Progenitor cell of endocrine pancreas (in vitro differentiated cells): ENCODE results near the gene KBTBD4. TPM values are rescaled to one million over a fixed set of nuclear protein-coding genes. Genes with fewer than 3 reads are reported as not detected.

Source experiments
- DNase-seq: peaks from one replicate; pipeline ENCODE4 v3.0.0; 2021; ENCODE audit warnings: low spot score; ENCODE audit not compliant: unreplicated experiment
- H3K27ac Mint-ChIP-seq: 2 replicates; pipeline ENCODE4 v1.8.0; 2021; ENCODE audit warnings: mild to moderate bottlenecking, moderate library complexity, mixed read lengths
- H3K27me3 Mint-ChIP-seq: 2 replicates; pipeline ENCODE4 v1.8.0; 2021; ENCODE audit warnings: mixed read lengths
- H3K36me3 Mint-ChIP-seq: 2 replicates; pipeline ENCODE4 v1.8.0; 2022; ENCODE audit warnings: mixed read lengths; ENCODE audit not compliant: insufficient read depth
- H3K4me1 Mint-ChIP-seq: 2 replicates; pipeline ENCODE4 v1.8.0; 2021; ENCODE audit warnings: low read depth, mixed read lengths
- H3K4me3 Mint-ChIP-seq: 2 replicates; pipeline ENCODE4 v1.8.0; 2021; ENCODE audit warnings: low read depth, mild to moderate bottlenecking, moderate library complexity, mixed read lengths
- H3K9me3 Mint-ChIP-seq: 2 replicates; pipeline ENCODE4 v1.8.0; 2021; ENCODE audit warnings: low read depth, mixed read lengths
- total RNA-seq: library from RNA; stranded (reverse); gene quantifications from 2 replicates; pipeline ENCODE4 v1.2.1, GENCODE V29; 2021
- TF ChIP-seq, protein P1 (sequence below): fragments of 200-600 bp; sonication (generic); IDR thresholded peaks from one replicate; pipeline ENCODE4 v1.5.0; 2021; ENCODE audit warnings: antibody characterized with exemption, mild to moderate bottlenecking; ENCODE audit not compliant: unreplicated experiment

KBTBD4 gene
- total RNA-seq, 1 donor from 2014 or later: 18.1 TPM

DNA sequence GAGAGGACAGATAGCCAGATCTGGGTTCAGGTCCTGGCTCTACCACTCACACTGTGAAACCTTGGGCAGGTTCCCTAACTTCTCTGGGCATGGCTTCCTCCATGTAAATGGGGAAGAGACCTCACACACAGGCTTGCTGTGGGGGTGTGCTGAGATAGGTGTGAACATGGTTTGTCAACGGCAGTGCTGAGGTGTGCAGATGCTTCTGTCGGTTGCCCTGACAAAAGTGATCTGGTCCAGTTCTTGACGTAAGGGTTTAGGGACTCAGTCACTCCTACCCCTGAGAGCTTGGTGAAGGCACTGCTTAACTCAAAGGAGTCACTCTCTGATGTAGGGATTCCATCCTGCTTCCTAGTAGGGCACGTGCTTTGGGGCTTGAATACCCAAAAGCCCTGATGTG, 13.5 kb upstream of the KBTBD4 start:
- Mint-ChIP-seq H3K9me3 (no peaks in the 10 kb centered on the region), H3K36me3 (no peaks in the 10 kb centered on the region), H3K4me1 (peaks cover 8% of the 10 kb centered on the region), H3K27me3 (peaks cover 40% of the 10 kb centered on the region), H3K27ac (no peak overlapping the region), H3K4me3 (no peak overlapping the region)
- DNase-seq: no peak
- TF ChIP-seq, protein P1, sequence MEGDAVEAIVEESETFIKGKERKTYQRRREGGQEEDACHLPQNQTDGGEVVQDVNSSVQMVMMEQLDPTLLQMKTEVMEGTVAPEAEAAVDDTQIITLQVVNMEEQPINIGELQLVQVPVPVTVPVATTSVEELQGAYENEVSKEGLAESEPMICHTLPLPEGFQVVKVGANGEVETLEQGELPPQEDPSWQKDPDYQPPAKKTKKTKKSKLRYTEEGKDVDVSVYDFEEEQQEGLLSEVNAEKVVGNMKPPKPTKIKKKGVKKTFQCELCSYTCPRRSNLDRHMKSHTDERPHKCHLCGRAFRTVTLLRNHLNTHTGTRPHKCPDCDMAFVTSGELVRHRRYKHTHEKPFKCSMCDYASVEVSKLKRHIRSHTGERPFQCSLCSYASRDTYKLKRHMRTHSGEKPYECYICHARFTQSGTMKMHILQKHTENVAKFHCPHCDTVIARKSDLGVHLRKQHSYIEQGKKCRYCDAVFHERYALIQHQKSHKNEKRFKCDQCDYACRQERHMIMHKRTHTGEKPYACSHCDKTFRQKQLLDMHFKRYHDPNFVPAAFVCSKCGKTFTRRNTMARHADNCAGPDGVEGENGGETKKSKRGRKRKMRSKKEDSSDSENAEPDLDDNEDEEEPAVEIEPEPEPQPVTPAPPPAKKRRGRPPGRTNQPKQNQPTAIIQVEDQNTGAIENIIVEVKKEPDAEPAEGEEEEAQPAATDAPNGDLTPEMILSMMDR: no peak

DNA sequence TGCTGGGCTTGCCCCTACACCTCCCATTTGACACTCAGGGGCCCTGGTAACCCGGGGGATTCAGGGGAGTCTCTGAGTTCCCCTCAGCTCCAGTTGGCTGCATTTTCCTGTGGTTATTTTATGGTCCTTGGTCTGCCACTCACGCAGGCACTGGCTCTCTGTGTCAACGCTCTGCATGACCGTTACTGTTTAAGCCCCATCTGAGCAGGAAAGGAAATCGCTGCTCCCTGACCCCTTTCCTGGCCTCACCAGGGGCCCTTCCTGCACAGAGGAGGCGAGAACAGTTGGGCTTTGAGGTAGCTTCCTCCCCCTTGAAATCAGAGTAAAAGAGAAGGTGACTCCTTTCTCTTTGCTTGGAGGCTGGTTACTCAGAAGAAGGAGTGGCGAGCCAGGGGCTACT, 13.0 kb upstream of the KBTBD4 start:
- Mint-ChIP-seq H3K4me1 (peaks cover 8% of the 10 kb centered on the region), H3K9me3 (no peaks in the 10 kb centered on the region), H3K4me3 (no peak overlapping the region), H3K36me3 (no peaks in the 10 kb centered on the region), H3K27ac (no peak overlapping the region), H3K27me3 (peaks cover 40% of the 10 kb centered on the region)
- DNase-seq: no peak
- TF ChIP-seq, protein P1: no peak

DNA sequence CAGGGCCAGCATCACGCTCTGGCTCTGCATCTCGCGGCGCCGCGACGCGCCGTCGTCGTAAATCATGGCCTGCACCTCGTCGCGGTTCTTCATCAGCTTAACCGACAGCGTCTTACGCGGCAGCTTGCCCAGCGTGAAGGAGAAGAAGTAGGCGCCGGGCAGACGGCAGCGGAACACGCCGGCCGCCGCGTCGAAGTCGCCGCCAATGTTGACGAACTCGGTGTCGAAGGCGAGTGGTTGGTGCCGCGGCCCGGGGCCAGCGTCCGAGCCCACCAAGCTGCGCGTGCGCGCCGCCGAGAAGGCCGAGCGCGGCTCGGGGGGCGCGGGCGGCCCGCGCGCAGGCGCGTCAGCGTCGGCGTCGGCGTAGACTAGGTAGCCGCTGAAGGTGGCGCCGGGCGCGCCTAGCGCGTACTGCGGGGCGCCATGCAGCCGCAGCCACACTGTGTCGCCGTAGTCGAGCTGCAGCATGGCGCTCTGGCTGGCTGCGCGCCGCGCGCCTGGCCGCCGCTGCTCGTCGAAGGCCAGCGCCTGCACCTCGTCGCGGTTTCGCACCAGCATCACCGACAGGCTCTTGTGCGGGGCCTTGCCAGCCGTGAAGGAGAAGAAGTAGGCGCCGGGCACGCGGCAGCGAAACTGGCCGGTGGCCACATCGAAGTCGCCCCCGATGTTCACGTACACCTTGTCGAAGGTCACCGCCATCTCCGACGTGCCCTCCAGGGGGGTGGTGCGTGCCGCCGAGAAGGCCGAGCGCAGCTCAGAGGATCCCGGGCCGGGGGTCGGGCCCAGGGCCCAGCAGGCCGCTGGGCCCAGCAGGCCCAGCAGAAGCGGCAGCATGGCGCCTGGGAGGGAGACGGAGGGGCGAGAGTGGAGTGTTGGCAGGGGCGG, 11.4 kb upstream of the KBTBD4 start:
- Mint-ChIP-seq H3K27me3 (peaks cover 32% of the 10 kb centered on the region), H3K27ac (no peak overlapping the region), H3K36me3 (no peaks in the 10 kb centered on the region), H3K4me3 (no peak overlapping the region), H3K9me3 (no peaks in the 10 kb centered on the region), H3K4me1 (peaks cover 8% of the 10 kb centered on the region)
- TF ChIP-seq, protein P1: no peak
- no peak for DNase-seq

DNA sequence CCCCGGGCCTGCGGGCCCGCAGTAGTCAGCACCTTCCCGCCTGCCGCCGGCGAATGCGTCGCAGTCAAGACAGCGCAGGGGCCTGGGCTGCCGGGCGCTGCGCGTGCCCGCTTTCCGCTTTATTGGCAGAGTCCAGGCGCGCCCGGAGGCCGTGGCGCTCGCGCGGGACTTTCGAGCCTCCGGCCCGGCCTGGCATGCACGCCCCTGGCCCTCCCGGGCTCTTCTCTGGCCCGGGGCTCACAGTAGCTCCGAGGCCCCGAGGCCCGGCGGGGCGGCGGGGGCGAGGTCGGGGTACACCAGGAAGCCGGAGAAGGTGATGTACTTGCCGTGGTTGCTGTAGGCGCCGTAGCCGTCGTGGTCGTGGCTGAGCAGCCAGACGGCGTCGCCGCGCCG, 10.8 kb upstream of the KBTBD4 start:
- Mint-ChIP-seq H3K9me3 (no peaks in the 10 kb centered on the region), H3K27ac (no peak overlapping the region), H3K4me1 (peaks cover 8% of the 10 kb centered on the region), H3K36me3 (no peaks in the 10 kb centered on the region), H3K27me3 (peaks cover 26% of the 10 kb centered on the region), H3K4me3 (no peak overlapping the region)
- TF ChIP-seq, protein P1: no peak
- no peak for DNase-seq

DNA sequence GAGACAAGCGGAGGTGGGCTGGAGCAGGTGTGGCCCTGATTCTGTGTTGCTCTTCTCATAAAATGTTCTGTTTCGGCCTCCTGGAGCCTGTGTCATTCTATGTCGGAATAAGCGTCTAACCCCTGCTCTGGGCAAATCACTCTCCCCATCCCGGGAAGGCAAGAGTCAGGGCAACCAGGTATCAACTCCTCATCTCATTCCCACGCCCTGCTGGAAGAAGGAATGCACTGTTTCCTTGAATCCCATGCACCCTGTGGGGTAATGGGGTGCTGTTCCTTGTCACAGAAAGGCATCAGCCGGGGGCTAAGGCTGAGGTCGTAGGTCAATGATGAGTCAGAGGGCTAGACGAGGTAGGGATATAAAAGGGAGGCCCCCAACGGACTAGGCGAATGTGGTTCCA, 10.3 kb upstream of the KBTBD4 start:
- Mint-ChIP-seq H3K4me1 (peaks cover 5% of the 10 kb centered on the region), H3K27ac (no peak overlapping the region), H3K9me3 (no peaks in the 10 kb centered on the region), H3K4me3 (no peak overlapping the region), H3K27me3 (peaks cover 23% of the 10 kb centered on the region), H3K36me3 (peaks cover 2% of the 10 kb centered on the region)
- TF ChIP-seq, protein P1: no peak
- DNase-seq: no peak
